CD14-positive monocyte (primary cell): Measurements from ENCODE around the gene DLGAP4. TPM values are rescaled to one million over a fixed set of nuclear protein-coding genes. Genes with fewer than 3 reads are reported as not detected.

Source experiments
- DNase-seq, 3 donors: peaks; one replicate each; pipeline ENCODE4 v3.0.0-alpha.2; 2011 to 2022
- H2AFZ ChIP-seq: 2 replicates; pipeline ENCODE4 v1.6.0; 2012; ENCODE audit warnings: mild to moderate bottlenecking, low read depth, low read length, inconsistent platforms; ENCODE audit not compliant: insufficient read depth, poor library complexity, severe bottlenecking
- H3K27ac ChIP-seq, 2 donors: 1 replicate in 1 of 2; 2 replicates in 1 of 2; pipeline ENCODE4 v1.5.1; 2012 to 2013; ENCODE audit warnings: low read length in 2 of 2, control low read depth in 1 of 2, inconsistent platforms in 1 of 2, low read depth in 1 of 2, mild to moderate bottlenecking in 1 of 2
- H3K27me3 ChIP-seq, 2 donors: one replicate each; pipeline versions ENCODE4 v1.6.0 to v1.6.1; 2011 to 2013; ENCODE audit warnings: low read length in 2 of 2; ENCODE audit not compliant: control insufficient read depth in 2 of 2, insufficient read depth in 2 of 2
- H3K36me3 ChIP-seq, 2 donors: replicated peaks in 1 of 2; 1 replicate in 1 of 2; 2 replicates in 1 of 2; pipeline versions ENCODE4 v1.5.1 to v1.6.1; 2012 to 2013; ENCODE audit warnings: low read length in 2 of 2, control low read depth in 1 of 2, inconsistent platforms in 1 of 2, mild to moderate bottlenecking in 1 of 2; ENCODE audit not compliant: insufficient read depth in 2 of 2, control insufficient read depth in 1 of 2
- H3K4me1 ChIP-seq, 2 donors: 1 replicate in 1 of 2; 2 replicates in 1 of 2; pipeline versions ENCODE4 v1.5.1 to v1.6.1; 2012 to 2013; ENCODE audit warnings: low read length in 2 of 2, control low read depth in 1 of 2, inconsistent platforms in 1 of 2, mild to moderate bottlenecking in 1 of 2, moderate library complexity in 1 of 2; ENCODE audit not compliant: insufficient read depth in 2 of 2, control insufficient read depth in 1 of 2
- H3K4me2 ChIP-seq: replicated peaks from 2 replicates; pipeline ENCODE3; 2012; ENCODE audit warnings: low read length, moderate library complexity, mild to moderate bottlenecking; ENCODE audit not compliant: poor library complexity, severe bottlenecking; ENCODE audit errors: extremely low read depth
- H3K4me3 ChIP-seq, 3 experiments: fragments of 200-600 bp in 1 of 3; sonication (generic) in 1 of 3; replicated peaks in 1 of 3; 1 replicate in 2 of 3; 2 replicates in 1 of 3; pipeline ENCODE4 v1.5.1; 2011 to 2013; ENCODE audit warnings: low read length in 3 of 3, mild to moderate bottlenecking in 3 of 3, control low read depth in 2 of 3, low read depth in 2 of 3, inconsistent platforms in 1 of 3, moderate library complexity in 1 of 3
- H3K79me2 ChIP-seq: 2 replicates; pipeline ENCODE4 v1.6.0; 2012; ENCODE audit warnings: mild to moderate bottlenecking, control low read depth, inconsistent platforms, low read length, moderate library complexity; ENCODE audit not compliant: insufficient read depth
- H3K9ac ChIP-seq: 2 replicates; pipeline ENCODE4 v1.6.0; 2017; ENCODE audit warnings: low read length, mild to moderate bottlenecking; ENCODE audit not compliant: insufficient read depth, poor library complexity, severe bottlenecking
- H3K9me3 ChIP-seq, 2 donors: replicated peaks in 1 of 2; 1 replicate in 1 of 2; 2 replicates in 1 of 2; pipeline versions ENCODE4 v1.5.1 to v1.6.1; 2012 to 2013; ENCODE audit warnings: low read length in 2 of 2, control low read depth in 1 of 2; ENCODE audit not compliant: control insufficient read depth in 1 of 2, insufficient read depth in 1 of 2
- H4K20me1 ChIP-seq: 2 replicates; pipeline ENCODE4 v1.6.0; 2012; ENCODE audit warnings: mild to moderate bottlenecking, low read length, control low read depth, moderate library complexity; ENCODE audit not compliant: insufficient read depth
- H3K27ac Mint-ChIP-seq, 7 donors: one replicate each; pipeline ENCODE4 v1.8.0; 2020; ENCODE audit warnings: mild to moderate bottlenecking in 7 of 7, mixed read lengths in 7 of 7, moderate library complexity in 6 of 7, inconsistent platforms in 2 of 7
- H3K27me3 Mint-ChIP-seq, 3 donors: one replicate each; pipeline ENCODE4 v1.8.0; 2021 to 2022; ENCODE audit warnings: low read depth in 3 of 3, mild to moderate bottlenecking in 3 of 3, mixed read lengths in 3 of 3, moderate library complexity in 3 of 3, inconsistent platforms in 1 of 3
- H3K36me3 Mint-ChIP-seq, 2 donors: one replicate each; pipeline ENCODE4 v1.8.0; 2020; ENCODE audit warnings: mixed read lengths in 2 of 2, inconsistent platforms in 1 of 2, mild to moderate bottlenecking in 1 of 2
- H3K4me1 Mint-ChIP-seq: one replicate; pipeline ENCODE4 v1.8.0; 2020; ENCODE audit warnings: mild to moderate bottlenecking, mixed read lengths
- H3K4me3 Mint-ChIP-seq, 2 donors: one replicate each; pipeline ENCODE4 v1.8.0; 2020; ENCODE audit warnings: mild to moderate bottlenecking in 2 of 2, mixed read lengths in 2 of 2, moderate library complexity in 1 of 2
- H3K9me3 Mint-ChIP-seq, 7 donors: one replicate each; pipeline ENCODE4 v1.8.0; 2020 to 2022; ENCODE audit warnings: mixed read lengths in 7 of 7, mild to moderate bottlenecking in 6 of 7, moderate library complexity in 6 of 7, inconsistent platforms in 2 of 7
- WGBS: methylation state at CpG from one replicate; pipeline ENCODE4 v1.1.5; 2013; ENCODE audit warnings: missing lambda C conversion rate; ENCODE audit not compliant: insufficient coverage; 5-methylcytosine and 5-hydroxymethylcytosine counted together
- intact Hi-C, 2 donors: fragments of 100-400 bp; cut with micrococcal nuclease; formaldehyde crosslinking; loops; one replicate each; pipeline versions ENCODE4 v1.15.0 to v1.15.1; 2023
- polyA plus RNA-seq, 3 donors: library from polyadenylated mRNA; depleted of rRNA in 1 of 3; unstranded in 2 of 3; stranded (reverse) in 1 of 3; fragments of 300-500 nt in 2 of 3; fragments of >200 nt in 1 of 3; fragmentation: Illumina TruSeq in 2 of 3; gene quantifications; 1 replicate in 2 of 3; 2 replicates in 1 of 3; pipeline ENCODE4 v1.2.3, GENCODE V29; 2012 to 2021
- TF ChIP-seq, protein P1 (sequence below): fragments of 200-600 bp; IDR thresholded peaks from one replicate; pipeline ENCODE4 v1.8.0; 2022; ENCODE audit warnings: antibody characterized with exemption, mild to moderate bottlenecking

The DLGAP4 gene
- polyA plus RNA-seq, 3 donors, result 9.9 to 52.7 (median 17.6) TPM

DNA sequence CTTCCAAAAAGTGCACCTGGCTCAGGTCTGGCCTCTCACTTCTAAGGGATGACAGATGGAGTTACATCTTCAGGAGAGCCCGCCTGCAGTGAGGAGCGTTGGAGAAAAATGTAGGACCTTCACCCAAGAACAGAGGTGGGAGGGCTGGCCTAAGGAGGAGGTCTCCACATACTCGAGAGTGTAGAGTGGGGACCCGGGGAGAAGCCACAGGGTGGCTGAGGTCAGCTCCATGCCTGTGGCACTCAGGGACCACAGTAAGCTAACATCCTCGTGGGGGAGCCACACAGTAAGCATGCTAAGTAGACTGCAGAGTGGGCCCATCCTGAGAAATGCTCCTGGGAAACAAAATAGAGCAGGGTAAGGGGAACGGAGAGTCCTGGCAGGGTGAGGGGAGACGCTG lies 45.8 kb upstream of the DLGAP4 start:
- H3K27ac Mint-ChIP-seq, result peak overlapping the region in 1 of 7 donors; percentile 28

DNA sequence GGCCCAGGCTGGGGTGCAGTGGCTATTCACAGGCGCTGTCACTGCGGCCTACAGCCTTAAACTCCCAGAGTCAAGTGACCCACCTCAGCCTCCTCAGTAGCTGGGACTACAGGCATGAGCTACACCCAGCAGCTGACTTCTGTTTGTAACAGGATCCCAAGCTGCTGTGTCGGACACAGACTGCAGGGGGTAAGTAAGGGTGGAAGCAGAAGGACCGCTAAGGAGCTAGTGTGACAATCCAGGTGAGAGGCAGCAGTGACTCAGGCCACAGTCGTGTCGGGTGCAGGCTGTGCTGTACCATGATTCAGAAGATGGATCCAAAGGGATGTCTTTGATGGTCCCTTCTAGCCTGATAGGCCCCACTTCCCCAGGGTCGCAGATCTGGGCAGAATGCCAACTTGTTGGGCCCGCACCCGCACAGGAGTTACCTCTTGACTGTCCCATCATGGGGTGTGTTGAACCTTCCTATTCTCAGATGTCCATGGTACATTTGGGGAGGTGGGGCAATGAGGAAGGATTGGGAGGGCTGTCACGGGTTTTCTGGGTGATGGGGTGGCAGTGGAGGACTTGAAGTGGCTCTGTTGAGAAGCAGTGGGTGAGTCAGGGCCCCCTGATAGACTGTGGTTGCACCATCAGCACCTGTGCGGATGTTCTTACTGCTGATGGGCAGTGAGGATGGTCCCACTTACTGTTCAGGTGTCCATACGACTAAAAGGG lies 44.6 kb upstream of the DLGAP4 start:
- Histone ChIP-seq H2AFZ (no peak overlapping the region), H3K27ac (no peak overlapping the region), H3K27me3 (no peaks in the 10 kb centered on the region), H4K20me1 (no peaks in the 10 kb centered on the region), H3K9ac (no peak overlapping the region), H3K36me3 (peaks cover 7 to 8% of the 10 kb centered on the region in 2 donors), H3K4me1 (no peaks in the 10 kb centered on the region), H3K79me2 (no peaks in the 10 kb centered on the region), H3K4me3 (no peak overlapping the region), H3K9me3 (no peaks in the 10 kb centered on the region), H3K4me2 (no peak overlapping the region)
- H3K9me3 Mint-ChIP-seq, result no peaks in the 10 kb centered on the region
- DNase-seq, result no peak
- H3K27me3 Mint-ChIP-seq, result peaks cover 2 to 5% (median 2%) of the 10 kb centered on the region in 3 donors
- WGBS, result 93% methylated on average over 10 of the region's 12 CpGs
- H3K4me3 Mint-ChIP-seq, result no peak overlapping the region
- intact Hi-C loops, result no loop called here
- TF ChIP-seq, protein P1, sequence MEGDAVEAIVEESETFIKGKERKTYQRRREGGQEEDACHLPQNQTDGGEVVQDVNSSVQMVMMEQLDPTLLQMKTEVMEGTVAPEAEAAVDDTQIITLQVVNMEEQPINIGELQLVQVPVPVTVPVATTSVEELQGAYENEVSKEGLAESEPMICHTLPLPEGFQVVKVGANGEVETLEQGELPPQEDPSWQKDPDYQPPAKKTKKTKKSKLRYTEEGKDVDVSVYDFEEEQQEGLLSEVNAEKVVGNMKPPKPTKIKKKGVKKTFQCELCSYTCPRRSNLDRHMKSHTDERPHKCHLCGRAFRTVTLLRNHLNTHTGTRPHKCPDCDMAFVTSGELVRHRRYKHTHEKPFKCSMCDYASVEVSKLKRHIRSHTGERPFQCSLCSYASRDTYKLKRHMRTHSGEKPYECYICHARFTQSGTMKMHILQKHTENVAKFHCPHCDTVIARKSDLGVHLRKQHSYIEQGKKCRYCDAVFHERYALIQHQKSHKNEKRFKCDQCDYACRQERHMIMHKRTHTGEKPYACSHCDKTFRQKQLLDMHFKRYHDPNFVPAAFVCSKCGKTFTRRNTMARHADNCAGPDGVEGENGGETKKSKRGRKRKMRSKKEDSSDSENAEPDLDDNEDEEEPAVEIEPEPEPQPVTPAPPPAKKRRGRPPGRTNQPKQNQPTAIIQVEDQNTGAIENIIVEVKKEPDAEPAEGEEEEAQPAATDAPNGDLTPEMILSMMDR, result no peak
- no peaks in the 10 kb centered on the region for H3K4me1 Mint-ChIP-seq
- peaks cover 8 to 16% of the 10 kb centered on the region in 2 donors for H3K36me3 Mint-ChIP-seq
- H3K27ac Mint-ChIP-seq, result no peak overlapping the region

More for the DNA sequence above, 45.8 kb upstream of the DLGAP4 start:
- Histone ChIP-seq H3K4me3 (no peak overlapping the region), H3K27me3 (no peaks in the 10 kb centered on the region), H3K9me3 (no peaks in the 10 kb centered on the region), H3K27ac (no peak overlapping the region), H3K4me2 (no peak overlapping the region), H3K9ac (no peak overlapping the region), H3K36me3 (peaks cover 19 to 21% of the 10 kb centered on the region in 2 donors), H3K4me1 (no peaks in the 10 kb centered on the region), H2AFZ (no peak overlapping the region), H4K20me1 (no peaks in the 10 kb centered on the region), H3K79me2 (no peaks in the 10 kb centered on the region)
- no peak for DNase-seq
- Mint-ChIP-seq H3K9me3 (no peaks in the 10 kb centered on the region), H3K27me3 (peaks cover 2 to 5% (median 2%) of the 10 kb centered on the region in 3 donors), H3K36me3 (peaks cover 21 to 28% of the 10 kb centered on the region in 2 donors), H3K4me1 (no peaks in the 10 kb centered on the region), H3K4me3 (no peak overlapping the region)
- intact Hi-C loops, result no loop called here
- 81% methylated on average over 5 of the region's 7 CpGs for WGBS
- TF ChIP-seq, protein P1, result no peak
